Measurements from ENCODE around the gene MYOM1. TPM values are rescaled to one million over a fixed set of nuclear protein-coding genes. Genes with fewer than 3 reads are reported as not detected.

Gene MYOM1
- total RNA-seq, 1 experiment from 2014 or later = 0.07 TPM

DNA sequence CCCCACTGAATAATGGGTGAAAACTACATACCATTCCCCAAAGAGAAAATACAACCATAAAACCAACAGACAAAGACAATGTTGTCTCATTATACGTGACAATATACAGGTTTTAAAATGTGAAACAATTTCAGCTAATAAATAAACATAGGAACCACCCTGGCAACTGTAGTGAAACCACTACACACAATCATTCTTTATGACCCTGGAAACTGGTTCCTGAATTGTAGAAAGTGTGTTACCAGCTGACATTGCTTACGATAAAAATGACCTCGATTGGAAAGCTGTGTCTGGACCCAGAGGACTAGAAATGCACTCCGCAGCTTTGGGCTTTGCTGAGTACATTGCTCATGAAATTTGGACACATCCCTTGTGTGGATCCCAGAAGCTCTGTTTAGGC lies 132.9 kb downstream of the MYOM1 start:
- TF ChIP-seq EZH2phosphoT487 (IDR thresholded peaks at IDR 0.05; ENCODE audit: borderline replicate concordance, low read length) (no peak), EZH2 (IDR thresholded peaks at IDR 0.05; ENCODE audit: low read length, unreplicated experiment) (no peak)
- TF ChIP-seq, protein P1, sequence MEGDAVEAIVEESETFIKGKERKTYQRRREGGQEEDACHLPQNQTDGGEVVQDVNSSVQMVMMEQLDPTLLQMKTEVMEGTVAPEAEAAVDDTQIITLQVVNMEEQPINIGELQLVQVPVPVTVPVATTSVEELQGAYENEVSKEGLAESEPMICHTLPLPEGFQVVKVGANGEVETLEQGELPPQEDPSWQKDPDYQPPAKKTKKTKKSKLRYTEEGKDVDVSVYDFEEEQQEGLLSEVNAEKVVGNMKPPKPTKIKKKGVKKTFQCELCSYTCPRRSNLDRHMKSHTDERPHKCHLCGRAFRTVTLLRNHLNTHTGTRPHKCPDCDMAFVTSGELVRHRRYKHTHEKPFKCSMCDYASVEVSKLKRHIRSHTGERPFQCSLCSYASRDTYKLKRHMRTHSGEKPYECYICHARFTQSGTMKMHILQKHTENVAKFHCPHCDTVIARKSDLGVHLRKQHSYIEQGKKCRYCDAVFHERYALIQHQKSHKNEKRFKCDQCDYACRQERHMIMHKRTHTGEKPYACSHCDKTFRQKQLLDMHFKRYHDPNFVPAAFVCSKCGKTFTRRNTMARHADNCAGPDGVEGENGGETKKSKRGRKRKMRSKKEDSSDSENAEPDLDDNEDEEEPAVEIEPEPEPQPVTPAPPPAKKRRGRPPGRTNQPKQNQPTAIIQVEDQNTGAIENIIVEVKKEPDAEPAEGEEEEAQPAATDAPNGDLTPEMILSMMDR (conservative IDR thresholded peaks at IDR 0.05; ENCODE audit: low read depth, low read length) = no peak
- H3K9me3 ChIP-seq (ENCODE audit: low read length) = no peaks in the 10 kb centered on the region
- no peak for ATAC-seq
- ChIA-PET POLR2A (ENCODE audit: unreplicated experiment) (no interaction called here), CTCF (interaction anchor here (0.7 kb wide), 1 partner anchor 211 kb away, joined by 3 read pairs; no protein-coding TSS in a partner anchor)
- no peak overlapping the region for H3K27ac ChIP-seq (ENCODE audit: low read length)
- BruUV-seq (replicated peaks) = no TSS peak
- no peaks in the 10 kb centered on the region for H3F3A ChIP-seq (ENCODE audit: low read length, unreplicated experiment)
- H2AFZ ChIP-seq (ENCODE audit: low read length) = no peak overlapping the region
- no peak overlapping the region for H3K4me3 ChIP-seq (ENCODE audit: low read length)
- intact Hi-C loops (cut with micrococcal nuclease) = loop anchor here (5.0 kb wide), 1 partner anchor 65 kb away; no protein-coding TSS in a partner anchor
- H3K9me2 ChIP-seq (replicated peaks; ENCODE audit: low read length) = no peaks in the 10 kb centered on the region
- no peak overlapping the region for H3K4me2 ChIP-seq (ENCODE audit: low read length)
- H3K27me3 ChIP-seq (ENCODE audit: low read length) = no peaks in the 10 kb centered on the region
- DNase-seq = no peak
- H3K79me2 ChIP-seq (ENCODE audit: low read length) = no peaks in the 10 kb centered on the region
- no peaks in the 10 kb centered on the region for H3K36me3 ChIP-seq (ENCODE audit: low read depth, low read length)
- H3K4me1 ChIP-seq (ENCODE audit: insufficient read depth, low read length) = no peaks in the 10 kb centered on the region
- H3K9ac ChIP-seq (ENCODE audit: low read length) = no peak overlapping the region
- no peaks in the 10 kb centered on the region for H4K20me1 ChIP-seq (ENCODE audit: low read length)

DNA sequence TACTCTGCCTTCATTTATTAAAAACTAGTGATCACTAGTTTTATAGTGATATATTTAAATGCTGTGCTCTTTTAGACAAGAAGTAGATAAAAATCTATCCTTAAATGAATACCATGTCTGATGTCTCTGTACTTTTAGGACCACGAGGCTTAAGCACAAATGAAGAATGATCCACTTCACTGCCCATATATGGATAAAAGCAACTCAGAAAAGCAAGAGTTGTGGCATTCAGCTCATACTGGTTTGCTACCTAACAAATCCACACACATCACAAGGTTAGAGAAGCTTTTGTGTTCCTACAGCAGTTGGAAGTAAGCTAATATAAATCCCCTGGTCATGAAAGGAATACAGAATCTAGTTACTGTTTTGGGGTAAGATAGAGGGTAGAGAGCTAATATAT lies 134.2 kb downstream of the MYOM1 start:
- DNase-seq = no peak
- H3K9ac ChIP-seq (ENCODE audit: low read length) = no peak overlapping the region
- no peak for ATAC-seq
- H3F3A ChIP-seq (ENCODE audit: low read length, unreplicated experiment) = no peaks in the 10 kb centered on the region
- H2AFZ ChIP-seq (ENCODE audit: low read length) = no peak overlapping the region
- H3K27me3 ChIP-seq (ENCODE audit: low read length) = no peaks in the 10 kb centered on the region
- no peaks in the 10 kb centered on the region for H3K79me2 ChIP-seq (ENCODE audit: low read length)
- intact Hi-C loops (cut with micrococcal nuclease) = loop anchor here (5.0 kb wide), 1 partner anchor 67 kb away; no protein-coding TSS in a partner anchor
- H3K9me3 ChIP-seq (ENCODE audit: low read length) = no peaks in the 10 kb centered on the region
- H3K27ac ChIP-seq (ENCODE audit: low read length) = no peak overlapping the region
- no peak overlapping the region for H3K4me2 ChIP-seq (ENCODE audit: low read length)
- CTCF ChIA-PET = no interaction called here
- POLR2A ChIA-PET (ENCODE audit: unreplicated experiment) = no interaction called here
- no peaks in the 10 kb centered on the region for H4K20me1 ChIP-seq (ENCODE audit: low read length)
- no TSS peak for BruUV-seq (replicated peaks)
- TF ChIP-seq EZH2 (IDR thresholded peaks at IDR 0.05; ENCODE audit: low read length, unreplicated experiment) = no peak
- TF ChIP-seq EZH2phosphoT487 (IDR thresholded peaks at IDR 0.05; ENCODE audit: borderline replicate concordance, low read length) = no peak
- TF ChIP-seq, protein P1 (conservative IDR thresholded peaks at IDR 0.05; ENCODE audit: low read depth, low read length) = no peak
- no peaks in the 10 kb centered on the region for H3K4me1 ChIP-seq (ENCODE audit: insufficient read depth, low read length)
- no peak overlapping the region for H3K4me3 ChIP-seq (ENCODE audit: low read length)
- H3K9me2 ChIP-seq (replicated peaks; ENCODE audit: low read length) = no peaks in the 10 kb centered on the region
- no peaks in the 10 kb centered on the region for H3K36me3 ChIP-seq (ENCODE audit: low read depth, low read length)

DNA sequence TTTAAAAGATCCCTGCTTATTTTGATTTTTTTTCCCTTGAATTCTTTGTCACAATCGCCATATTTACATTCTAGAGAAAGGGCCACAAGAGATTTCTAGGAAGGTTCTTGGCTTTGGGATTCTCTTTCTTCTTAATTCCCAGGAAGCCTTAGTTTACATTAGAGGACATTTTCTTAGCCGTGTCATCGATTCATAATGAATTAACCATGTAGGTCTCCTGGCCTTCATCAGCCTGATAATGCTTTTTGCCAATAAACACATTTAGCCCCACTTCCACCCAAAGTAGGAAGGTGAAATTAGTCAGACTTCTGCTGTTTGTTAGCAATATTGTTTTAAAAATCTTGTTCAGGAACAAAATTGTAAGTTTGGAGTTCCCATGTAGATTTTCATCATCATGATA lies 135.6 kb downstream of the MYOM1 start:
- intact Hi-C loops (cut with micrococcal nuclease) = no loop called here
- no peak overlapping the region for H3K4me3 ChIP-seq (ENCODE audit: low read length)
- BruUV-seq (replicated peaks) = no TSS peak
- H2AFZ ChIP-seq (ENCODE audit: low read length) = no peak overlapping the region
- ChIA-PET POLR2A (ENCODE audit: unreplicated experiment) (no interaction called here), CTCF (no interaction called here)
- H3K9ac ChIP-seq (ENCODE audit: low read length) = no peak overlapping the region
- DNase-seq (no peak), ATAC-seq (no peak)
- H3K79me2 ChIP-seq (ENCODE audit: low read length) = no peaks in the 10 kb centered on the region
- no peak for TF ChIP-seq EZH2 (IDR thresholded peaks at IDR 0.05; ENCODE audit: low read length, unreplicated experiment)
- TF ChIP-seq EZH2phosphoT487 (IDR thresholded peaks at IDR 0.05; ENCODE audit: borderline replicate concordance, low read length) = no peak
- TF ChIP-seq, protein P1 (conservative IDR thresholded peaks at IDR 0.05; ENCODE audit: low read depth, low read length) = no peak
- no peaks in the 10 kb centered on the region for H3F3A ChIP-seq (ENCODE audit: low read length, unreplicated experiment)
- no peaks in the 10 kb centered on the region for H3K4me1 ChIP-seq (ENCODE audit: insufficient read depth, low read length)
- H3K9me2 ChIP-seq (replicated peaks; ENCODE audit: low read length) = no peaks in the 10 kb centered on the region
- no peaks in the 10 kb centered on the region for H3K36me3 ChIP-seq (ENCODE audit: low read depth, low read length)
- no peaks in the 10 kb centered on the region for H3K9me3 ChIP-seq (ENCODE audit: low read length)
- no peak overlapping the region for H3K4me2 ChIP-seq (ENCODE audit: low read length)
- no peaks in the 10 kb centered on the region for H3K27me3 ChIP-seq (ENCODE audit: low read length)
- no peaks in the 10 kb centered on the region for H4K20me1 ChIP-seq (ENCODE audit: low read length)
- H3K27ac ChIP-seq (ENCODE audit: low read length) = no peak overlapping the region
